Peyer's patch (tissue), 4 donors: Measurements from ENCODE around the gene GPC6. TPM values are rescaled to one million over a fixed set of nuclear protein-coding genes. Genes with fewer than 3 reads are reported as not detected.

Experiments used
- DNase-seq, 3 donors: peaks; one replicate each; pipeline ENCODE4 v3.0.0-alpha.2; 2017 to 2019
- H3K27ac ChIP-seq, 4 donors: fragments of 200-600 bp; sonication (generic); one replicate each; pipeline ENCODE4 v1.5.1; 2016 to 2019
- H3K27me3 ChIP-seq, 2 donors: fragments of 200-600 bp; sonication (generic); one replicate each; pipeline ENCODE4 v1.5.1; 2019
- H3K36me3 ChIP-seq, 3 donors: fragments of 200-600 bp; sonication (generic); one replicate each; pipeline ENCODE4 v1.5.1; 2016 to 2019
- H3K4me1 ChIP-seq, 4 donors: fragments of 200-600 bp; sonication (generic); one replicate each; pipeline ENCODE4 v1.5.1; 2016 to 2019
- H3K4me3 ChIP-seq, 4 donors: fragments of 200-600 bp; sonication (generic); 1 replicate in 3 of 4; 2 replicates in 1 of 4; pipeline ENCODE4 v1.5.1; 2016 to 2019; ENCODE audit warnings: mild to moderate bottlenecking in 1 of 4
- H3K9me3 ChIP-seq, 4 donors: fragments of 200-600 bp; sonication (generic); one replicate each; pipeline ENCODE4 v1.5.1; 2016 to 2019; ENCODE audit warnings: mild to moderate bottlenecking in 1 of 4
- CTCF ChIP-seq, 6 experiments: fragments of 450-650 bp in 4 of 6; fragments of 200-600 bp in 2 of 6; sonication (generic) in 1 of 6; IDR thresholded peaks; one replicate each; pipeline ENCODE4 v1.5.1; 2017 to 2019; ENCODE audit warnings: antibody characterized with exemption in 6 of 6, mild to moderate bottlenecking in 3 of 6, moderate library complexity in 1 of 6
- POLR2A ChIP-seq, 2 donors: fragments of 450-650 bp; IDR thresholded peaks; one replicate each; pipeline ENCODE4 v1.5.1; 2017; ENCODE audit warnings: antibody characterized with exemption in 2 of 2, mild to moderate bottlenecking in 2 of 2, moderate library complexity in 2 of 2
- total RNA-seq, 4 donors: library from RNA; depleted of rRNA; stranded (reverse); fragments of >200 nt; gene quantifications; one replicate each; pipeline ENCODE4 v1.1.0, GENCODE V29; 2016

GPC6 gene
- total RNA-seq, 4 donors from 2014 or later = 1.6 to 13.2 (median 2.6) TPM

- H3K27me3 ChIP-seq = no peaks in the 10 kb centered on the region
- H3K4me3 ChIP-seq = no peak overlapping the region
- no peaks in the 10 kb centered on the region for H3K4me1 ChIP-seq
- no peaks in the 10 kb centered on the region for H3K9me3 ChIP-seq
- H3K36me3 ChIP-seq = no peaks in the 10 kb centered on the region
- TF ChIP-seq CTCF (IDR thresholded peaks at IDR 0.05) (no peak), POLR2A (IDR thresholded peaks at IDR 0.05) (no peak)
- H3K27ac ChIP-seq = no peak overlapping the region
- no peak for DNase-seq
Observed at GRCh38 chr13:93307136-93307535, 80.5 kb downstream of the GPC6 start.

GRCh38 chr13:93307651-93308050, 81.0 kb downstream of the GPC6 start:
- no peaks in the 10 kb centered on the region for H3K4me1 ChIP-seq

GRCh38 chr13:93309886-93310523, 83.4 kb downstream of the GPC6 start:
- no peak overlapping the region for H3K27ac ChIP-seq
- H3K4me1 ChIP-seq = no peaks in the 10 kb centered on the region
- no peaks in the 10 kb centered on the region for H3K36me3 ChIP-seq
- H3K27me3 ChIP-seq = no peaks in the 10 kb centered on the region
- H3K9me3 ChIP-seq = no peaks in the 10 kb centered on the region
- TF ChIP-seq CTCF (IDR thresholded peaks at IDR 0.05) (no peak), POLR2A (IDR thresholded peaks at IDR 0.05) (no peak)
- H3K4me3 ChIP-seq = no peak overlapping the region
- DNase-seq = no peak

More at GRCh38 chr13:93307651-93308050, 81.0 kb downstream of the GPC6 start:
- Histone ChIP-seq H3K9me3 (no peaks in the 10 kb centered on the region), H3K4me3 (no peak overlapping the region), H3K27ac (no peak overlapping the region), H3K36me3 (no peaks in the 10 kb centered on the region), H3K27me3 (no peaks in the 10 kb centered on the region)
- DNase-seq = no peak
- no peak for TF ChIP-seq CTCF (IDR thresholded peaks at IDR 0.05)
- no peak for TF ChIP-seq POLR2A (IDR thresholded peaks at IDR 0.05)

- no peaks in the 10 kb centered on the region for H3K9me3 ChIP-seq
- no peaks in the 10 kb centered on the region for H3K36me3 ChIP-seq
- no peak for TF ChIP-seq POLR2A (IDR thresholded peaks at IDR 0.05)
- TF ChIP-seq CTCF (IDR thresholded peaks at IDR 0.05) = no peak
Observed at GRCh38 chr13:93316841-93317240, 90.2 kb downstream of the GPC6 start.

GRCh38 chr13:93318534-93319254, 92.1 kb downstream of the GPC6 start:
- H3K9me3 ChIP-seq = no peaks in the 10 kb centered on the region
- no peak for TF ChIP-seq POLR2A (IDR thresholded peaks at IDR 0.05)
- TF ChIP-seq CTCF (IDR thresholded peaks at IDR 0.05) = no peak
- H3K27ac ChIP-seq = no peak overlapping the region
- H3K4me1 ChIP-seq = no peaks in the 10 kb centered on the region
- no peaks in the 10 kb centered on the region for H3K36me3 ChIP-seq
- no peaks in the 10 kb centered on the region for H3K27me3 ChIP-seq
- no peak for DNase-seq
- H3K4me3 ChIP-seq = no peak overlapping the region

More at GRCh38 chr13:93316841-93317240, 90.2 kb downstream of the GPC6 start:
- H3K4me1 ChIP-seq = no peaks in the 10 kb centered on the region
- no peak overlapping the region for H3K27ac ChIP-seq
- no peak for DNase-seq
- H3K27me3 ChIP-seq = no peaks in the 10 kb centered on the region
- no peak overlapping the region for H3K4me3 ChIP-seq
